Stimulated activated CD8-positive, alpha-beta memory T cell treated with anti-CD3 and anti-CD28 coated beads, Interleukin-12 subunit alpha, Interleukin-12 subunit beta, amount 100 ng/mL, for 24 hours (primary cell): ENCODE results near the gene EZH2.

ENCODE experiments used
- DNase-seq: peaks from one replicate; pipeline ENCODE4 v3.0.0-alpha.2; 2020; ENCODE audit errors: extremely low read depth

Gene EZH2

DNA sequence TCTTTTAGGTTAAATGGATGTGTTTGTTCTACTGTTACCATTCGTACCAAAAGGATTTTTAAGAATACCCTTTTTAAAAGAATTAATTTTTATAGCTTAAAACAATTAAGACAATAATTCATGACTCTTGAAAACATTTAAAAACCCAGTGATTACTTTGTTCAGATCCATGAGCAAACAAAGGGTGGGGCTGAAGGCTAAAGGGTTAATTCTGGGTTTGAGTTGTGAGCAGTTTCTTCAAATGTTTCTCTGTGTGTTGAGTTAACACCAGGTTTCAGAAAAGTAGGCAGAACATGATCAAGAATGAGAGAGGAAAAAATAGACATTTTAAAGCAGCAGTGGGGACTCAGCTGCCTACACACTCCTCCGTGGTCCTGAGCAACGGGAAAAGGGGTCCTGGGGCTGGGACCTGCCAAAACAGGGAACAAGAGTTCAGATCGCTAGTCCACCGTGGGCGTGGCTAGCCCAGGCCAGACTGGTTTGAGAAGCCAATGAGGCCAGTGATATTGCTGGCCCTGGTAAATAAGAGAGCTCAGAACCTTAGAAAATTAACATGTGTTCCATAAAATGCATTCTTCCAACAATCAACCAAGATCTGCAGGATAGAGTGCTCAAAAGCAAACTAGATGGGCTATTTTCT lies 14.9 kb upstream of the EZH2 start:
- no peak for DNase-seq

DNA sequence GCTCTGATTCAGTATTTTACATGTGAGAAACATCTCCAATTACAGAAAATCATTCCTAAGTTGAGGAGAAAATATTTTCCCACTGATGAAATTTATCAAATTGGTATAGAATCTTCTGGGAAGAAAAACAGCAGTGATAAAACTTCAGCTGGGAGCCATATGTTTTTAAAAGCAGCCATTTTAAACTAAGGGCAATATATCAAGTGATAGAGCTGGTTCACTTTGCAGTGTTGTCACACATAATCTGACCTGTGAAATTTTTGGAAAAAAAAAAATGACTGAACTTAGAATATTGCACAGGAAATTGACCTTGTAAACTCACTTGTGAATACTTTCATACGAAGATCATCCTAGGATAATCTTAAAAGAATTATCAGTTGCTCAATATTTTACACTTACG lies 10.5 kb upstream of the EZH2 start:
- DNase-seq = no peak

DNA sequence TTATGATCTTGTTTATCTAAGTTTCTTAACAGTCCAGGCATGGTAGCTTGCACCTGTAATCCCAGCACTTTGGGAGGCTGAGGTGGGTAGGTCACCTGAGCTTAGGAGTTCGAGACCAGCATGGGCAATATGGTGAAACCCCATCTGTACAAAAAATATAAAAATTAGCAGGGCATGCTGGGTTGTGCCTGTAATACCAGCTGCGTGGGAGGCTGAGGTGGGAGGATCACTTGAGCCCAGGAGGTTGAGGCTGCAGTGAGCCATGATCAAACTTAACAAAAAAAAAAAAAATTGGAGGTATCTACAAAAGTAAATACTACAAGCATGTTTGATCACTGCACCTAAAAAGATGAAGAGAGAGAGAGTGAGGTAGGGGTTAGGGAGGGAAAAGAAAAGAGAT lies 9.0 kb upstream of the EZH2 start:
- no peak for DNase-seq

DNA sequence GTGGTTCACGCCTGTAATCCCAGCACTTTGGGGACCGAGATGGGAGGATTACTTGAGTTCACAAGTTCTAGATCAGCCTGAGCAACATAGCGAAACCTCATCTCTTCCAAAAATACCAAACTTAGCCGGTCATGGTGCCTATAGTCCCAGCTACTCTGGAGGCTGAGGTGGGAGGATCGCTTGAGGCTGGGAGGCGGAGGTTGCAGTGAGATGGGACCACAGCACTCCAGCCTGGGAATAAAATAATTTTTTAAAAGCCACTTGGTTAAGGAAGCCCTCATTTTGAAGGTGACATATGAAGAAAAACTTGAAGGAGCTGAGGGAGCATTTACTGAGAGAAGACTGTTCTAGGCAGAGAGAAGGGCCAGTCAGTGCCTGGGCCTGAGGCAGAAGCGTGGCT lies 4.2 kb upstream of the EZH2 start:
- no peak for DNase-seq

DNA sequence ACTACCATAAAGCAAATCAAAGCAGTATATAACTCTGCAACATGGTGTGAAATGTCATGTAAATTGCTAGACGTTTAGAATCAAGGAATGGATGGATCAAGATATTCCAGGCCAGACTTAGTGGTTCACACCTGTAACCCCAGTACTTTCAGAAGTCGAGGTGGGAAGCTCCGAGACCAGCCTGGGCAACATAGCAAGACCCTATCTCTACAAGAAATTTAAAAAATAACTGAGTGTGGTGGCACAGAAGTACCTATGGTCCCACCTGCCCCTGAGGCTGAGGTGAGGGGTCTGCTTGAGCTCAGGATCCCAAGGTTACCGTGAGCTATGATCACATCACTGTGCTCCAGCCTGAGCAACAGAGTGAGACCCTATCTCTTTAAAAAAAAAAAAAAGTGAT lies 2.8 kb upstream of the EZH2 start:
- DNase-seq = no peak

DNA sequence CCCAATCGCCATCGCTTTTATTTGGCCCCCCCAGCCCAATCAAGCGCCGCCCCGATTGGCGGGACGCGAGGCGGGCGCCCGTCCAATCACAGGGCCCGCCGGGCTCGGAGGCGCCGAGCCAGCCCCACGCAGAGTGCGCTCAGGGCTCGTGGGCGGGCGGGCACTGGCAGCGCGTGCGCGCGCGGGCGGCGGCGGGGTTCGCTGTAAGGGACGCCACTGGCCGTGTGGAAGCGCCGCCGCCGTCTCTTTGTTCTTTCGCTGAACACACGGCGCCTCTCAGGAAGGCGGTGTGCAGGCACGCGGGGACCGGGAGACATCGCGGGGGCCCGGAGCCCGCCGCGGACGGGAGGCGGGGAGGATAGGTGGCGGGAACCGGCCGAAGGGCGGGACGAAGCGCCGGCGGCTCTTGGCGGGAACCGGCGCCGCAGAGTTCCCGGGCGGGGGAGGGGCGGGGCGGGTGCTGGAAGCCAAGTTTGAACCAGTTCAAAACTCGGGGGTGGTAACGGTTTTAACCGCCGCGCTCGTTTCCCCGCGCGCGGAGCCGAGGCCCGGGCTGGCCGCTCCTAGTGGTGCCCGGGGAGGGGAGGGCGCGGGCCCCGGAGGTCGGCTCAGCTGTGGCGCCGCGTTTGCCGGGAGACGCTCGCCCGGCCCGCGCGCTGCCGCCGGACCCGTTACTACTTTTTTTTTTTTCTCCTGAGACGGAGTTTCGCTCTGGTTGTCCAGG lies 370 bp upstream of the EZH2 start:
- DNase-seq = peak; percentile 79

DNA sequence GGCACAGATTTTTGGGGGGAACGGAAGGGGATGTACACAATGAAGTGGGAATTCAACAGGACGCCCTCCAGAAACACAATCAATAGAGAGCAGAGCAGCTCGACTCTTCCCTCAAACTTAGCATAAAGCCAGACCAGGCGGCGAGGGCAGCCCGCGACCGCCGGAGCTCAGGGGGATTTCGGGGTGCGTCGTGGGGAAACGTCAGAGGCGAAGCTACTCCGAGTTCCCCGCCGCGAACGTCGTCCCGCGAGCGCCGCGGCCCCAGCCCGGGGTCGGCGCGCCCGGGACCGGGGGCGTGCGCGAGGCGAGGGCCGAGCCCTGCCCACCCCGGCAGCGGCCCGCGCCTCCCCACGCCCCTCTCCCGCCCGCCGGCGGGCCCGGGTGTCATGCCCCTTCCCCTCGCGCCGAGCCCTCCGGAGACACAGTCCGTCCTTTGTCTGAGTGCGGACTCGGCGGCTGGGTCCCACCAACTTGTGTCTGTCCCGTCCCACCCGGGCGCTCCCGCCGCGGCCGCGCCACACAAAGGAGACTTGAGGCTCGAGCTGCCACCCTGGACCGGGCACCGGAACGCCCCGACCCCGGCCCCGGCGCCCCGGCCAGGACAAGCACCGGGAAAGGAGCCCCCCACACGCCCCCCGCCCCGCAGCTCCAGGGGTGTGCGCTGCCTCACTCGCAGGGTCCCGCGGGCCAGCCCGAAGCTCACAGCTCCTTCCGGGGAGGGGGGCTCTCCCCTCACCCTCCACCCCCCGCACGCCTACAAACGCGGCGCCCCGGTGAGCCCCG lies 634 bp downstream of the EZH2 start:
- peak; percentile 15 for DNase-seq

DNA sequence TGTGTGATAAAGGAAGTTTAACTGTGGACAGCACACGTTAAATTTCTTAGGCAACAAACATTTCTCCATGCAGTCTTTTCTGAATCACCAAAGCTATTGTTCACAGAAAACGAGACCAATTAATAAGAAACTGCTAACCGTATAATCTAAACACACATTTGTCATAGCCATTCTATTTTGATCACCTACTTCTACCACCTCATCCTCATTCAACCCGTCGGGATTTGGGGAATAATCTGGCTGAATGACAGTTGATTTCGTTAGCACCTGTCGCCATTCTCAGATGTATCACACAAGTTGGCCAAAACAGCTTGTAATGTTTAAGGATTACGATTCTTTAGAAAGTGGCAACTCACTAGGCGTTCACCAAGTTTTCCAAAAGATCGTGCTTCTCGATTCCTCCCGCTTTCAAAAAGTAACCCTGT lies 1.2 kb downstream of the EZH2 start:
- DNase-seq = no peak

DNA sequence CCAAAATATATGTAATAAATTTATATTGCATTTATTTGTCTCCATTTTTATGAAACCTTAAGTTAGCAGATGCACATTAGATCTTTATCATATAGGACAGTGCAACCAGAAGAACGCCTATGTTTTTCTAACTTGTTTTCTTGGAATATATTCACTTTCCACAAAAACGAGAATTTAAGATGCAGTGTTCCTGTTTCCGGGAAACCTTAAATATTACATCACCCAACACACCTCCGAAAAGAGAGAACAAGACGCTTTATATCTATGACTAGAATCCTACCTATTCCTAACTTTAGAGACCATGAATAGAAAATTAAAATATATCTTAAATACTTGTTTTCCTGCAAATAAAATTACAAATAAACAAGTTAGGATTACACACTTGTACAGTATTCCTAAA lies 1.9 kb downstream of the EZH2 start:
- DNase-seq = no peak

DNA sequence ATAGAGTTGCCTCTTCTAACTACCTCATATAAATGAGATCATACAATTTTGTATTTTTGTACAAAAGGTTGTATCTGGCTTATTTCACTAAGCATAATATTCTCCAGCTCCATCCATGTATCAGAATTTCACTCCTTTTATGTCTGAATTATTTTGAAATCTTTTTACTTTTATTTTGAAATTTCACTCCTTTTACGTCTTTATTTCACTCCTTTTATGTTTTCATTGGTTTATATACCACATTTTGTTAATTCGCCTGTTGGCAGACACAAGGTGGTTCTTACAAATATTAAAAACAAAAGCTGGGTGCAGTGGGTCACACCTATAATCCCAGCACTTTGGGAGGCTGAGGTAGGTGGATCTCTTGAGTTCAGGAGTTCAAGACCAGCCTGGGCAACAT lies 5.8 kb downstream of the EZH2 start:
- DNase-seq = no peak

DNA sequence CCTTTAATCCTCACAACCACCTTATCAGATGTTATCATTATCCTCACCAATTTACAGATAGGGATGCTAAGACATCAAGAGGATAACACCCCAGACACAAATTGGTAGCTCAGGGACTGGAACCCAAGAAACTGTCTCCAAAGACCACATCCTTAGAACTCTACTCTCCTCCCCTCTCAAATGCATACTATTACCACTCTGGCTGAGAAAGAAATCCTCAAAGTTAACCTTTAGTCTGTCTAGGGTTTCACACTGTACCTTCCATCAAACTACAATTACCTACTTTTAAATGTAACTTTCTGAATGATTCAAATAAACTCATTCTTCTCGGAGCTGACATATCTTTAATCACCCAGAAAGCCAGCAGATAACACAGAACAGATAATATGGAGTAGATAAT lies 6.6 kb downstream of the EZH2 start:
- no peak for DNase-seq

DNA sequence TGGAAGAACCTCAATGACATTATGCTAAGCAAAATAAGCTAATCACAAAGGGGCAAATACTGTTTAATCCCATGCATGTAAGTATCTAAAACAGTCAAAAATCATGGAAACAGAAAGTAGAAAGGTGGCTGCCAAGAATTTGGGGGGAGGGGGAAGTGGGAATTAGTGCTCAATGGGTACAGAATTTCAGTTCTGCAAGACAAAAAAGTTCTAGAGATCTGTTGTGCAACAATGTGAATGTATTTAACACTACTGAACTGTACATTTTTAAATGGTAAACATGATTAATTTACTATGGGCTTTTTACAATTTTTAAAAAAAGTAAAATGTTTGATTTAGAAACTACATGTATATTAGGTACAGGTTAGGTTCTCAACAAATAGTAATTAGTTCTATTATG lies 11.9 kb downstream of the EZH2 start:
- DNase-seq = no peak

DNA sequence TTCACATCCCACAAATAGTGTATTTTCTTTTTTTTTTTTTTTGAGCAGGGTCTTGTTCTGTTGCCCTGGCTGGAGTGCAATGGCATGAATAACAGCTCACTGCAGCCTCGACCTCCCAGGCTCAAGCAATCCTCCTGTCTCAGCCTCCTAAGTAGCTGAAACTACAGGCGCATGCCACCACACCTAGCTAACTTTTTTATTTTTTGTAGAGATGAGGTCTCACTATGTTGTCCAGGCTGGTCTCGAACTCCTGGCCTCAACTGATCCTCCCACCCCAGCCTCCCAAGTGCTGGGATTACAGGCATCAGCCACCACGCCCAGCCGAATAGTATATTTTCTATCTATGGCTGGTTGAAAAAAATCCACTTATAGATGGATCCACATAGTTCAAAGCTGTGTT lies 12.5 kb downstream of the EZH2 start:
- no peak for DNase-seq

DNA sequence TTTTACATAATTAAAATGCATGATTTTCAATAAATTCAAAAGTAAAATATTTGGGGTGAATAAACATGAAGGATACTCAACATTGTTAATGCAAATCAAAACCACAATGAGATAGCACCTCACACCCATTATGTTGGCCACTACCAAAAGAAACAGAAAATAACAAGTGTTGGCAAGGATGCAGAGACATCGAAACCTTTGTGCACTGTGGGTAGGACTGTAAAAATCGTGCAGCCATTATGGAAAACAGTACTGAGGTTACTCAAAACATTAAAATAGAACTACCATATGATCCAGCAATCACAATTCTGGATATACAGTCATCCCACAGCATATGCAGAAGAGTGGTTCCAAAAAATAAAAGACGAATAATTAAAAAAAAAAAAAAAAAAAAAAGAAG lies 13.1 kb downstream of the EZH2 start:
- DNase-seq = no peak

DNA sequence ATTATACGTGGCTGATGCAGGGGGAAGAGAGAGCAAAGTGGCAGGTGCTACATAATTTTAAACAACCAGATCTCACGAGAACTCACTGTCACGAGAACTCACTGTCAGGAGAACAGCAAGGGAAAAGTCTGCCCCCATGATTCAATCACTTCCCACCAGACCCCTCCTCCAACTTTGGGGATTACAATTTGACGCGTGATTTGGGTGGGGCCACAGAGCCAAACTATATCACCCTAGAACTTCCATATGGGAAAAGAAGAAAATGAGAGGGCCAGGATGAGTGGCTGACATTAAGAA lies 15.8 kb downstream of the EZH2 start:
- DNase-seq = no peak

DNA sequence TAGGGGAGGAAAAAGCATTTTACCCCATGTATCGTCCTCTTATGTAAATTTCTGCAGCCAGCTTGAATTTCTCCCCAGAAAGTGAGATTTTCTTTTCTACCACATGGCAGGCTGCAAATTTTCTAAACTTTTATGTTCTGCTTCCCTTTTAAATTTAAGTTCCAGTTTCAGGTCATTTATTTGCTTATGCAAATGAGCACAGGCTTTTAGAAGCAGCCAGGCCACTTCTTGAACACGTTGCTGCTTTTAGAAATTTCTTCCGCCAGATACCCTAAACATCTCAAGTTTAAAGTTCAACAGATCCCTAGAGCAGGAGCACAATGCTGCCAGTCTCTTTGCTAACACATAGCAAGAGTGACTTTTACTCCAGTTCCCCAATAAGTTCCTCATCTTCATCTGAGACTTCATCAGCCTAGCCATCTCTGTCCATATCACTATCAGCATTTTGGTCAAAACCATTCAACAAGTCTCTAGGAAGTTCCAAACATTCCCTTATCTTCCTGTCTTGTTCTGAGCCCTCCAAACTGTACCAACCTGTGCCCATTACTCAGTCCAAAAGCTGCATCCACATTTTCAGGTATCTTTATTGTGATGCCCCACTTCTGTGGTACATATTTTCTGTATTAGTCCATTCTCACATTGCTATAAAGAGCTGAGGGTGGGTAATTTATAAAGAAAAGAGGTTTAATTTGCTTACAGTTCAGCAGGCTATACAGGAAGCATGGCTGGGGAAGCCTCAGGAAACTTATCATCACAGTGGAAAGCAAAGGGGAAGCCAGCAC lies 16.3 kb downstream of the EZH2 start:
- DNase-seq = no peak

DNA sequence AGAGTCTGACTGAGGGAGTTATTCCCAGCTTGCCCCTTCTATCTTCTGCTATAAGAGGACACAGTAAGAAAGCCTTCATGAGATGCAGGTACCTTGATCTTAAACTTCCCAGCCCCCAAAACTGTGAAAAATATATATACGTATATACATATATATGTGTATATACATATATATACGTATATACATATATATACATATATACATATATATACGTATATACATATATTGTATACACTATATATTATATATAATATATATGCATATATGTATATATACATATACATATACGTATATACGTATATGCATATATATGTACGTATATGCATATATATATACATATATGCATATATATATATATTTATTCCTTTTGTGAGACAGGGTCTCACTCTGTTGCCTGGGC lies 17.7 kb downstream of the EZH2 start:
- no peak for DNase-seq

DNA sequence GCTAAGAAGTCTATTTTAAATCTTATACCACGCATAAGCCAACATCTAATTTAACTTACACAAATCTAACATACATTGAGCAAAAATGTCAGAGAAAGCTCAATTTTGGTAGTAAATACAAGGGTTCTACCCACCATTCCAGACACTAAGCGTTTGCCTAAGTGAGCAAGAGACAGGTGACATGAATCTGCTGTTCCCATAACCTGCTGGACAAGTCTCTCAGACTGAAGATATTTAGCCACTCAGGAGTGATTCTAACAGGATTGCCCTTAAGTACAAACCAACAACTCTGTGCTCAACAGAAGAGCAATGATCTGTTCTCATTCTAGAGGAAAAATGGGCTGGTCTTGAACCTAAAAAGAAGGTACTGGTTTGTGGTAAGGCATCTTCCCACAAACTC lies 18.8 kb downstream of the EZH2 start:
- DNase-seq = no peak

DNA sequence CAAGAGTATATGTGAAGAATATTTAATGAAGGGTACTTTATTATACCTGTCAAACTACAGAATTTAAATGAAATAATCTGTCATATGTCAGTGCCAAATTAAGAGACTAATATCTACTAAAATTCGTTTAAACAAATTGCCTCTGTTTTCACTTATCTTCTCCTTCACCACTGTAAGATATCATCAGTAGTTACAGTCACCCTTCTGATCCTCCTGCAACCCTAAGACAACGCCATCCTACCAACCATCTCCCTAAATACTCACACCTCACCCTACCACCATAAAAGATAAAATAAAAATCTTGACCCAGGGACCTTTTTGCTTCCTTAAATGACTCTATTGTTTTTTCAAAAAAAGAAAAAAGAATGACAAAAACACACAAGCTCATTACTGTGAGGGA lies 20.8 kb downstream of the EZH2 start:
- DNase-seq = no peak

DNA sequence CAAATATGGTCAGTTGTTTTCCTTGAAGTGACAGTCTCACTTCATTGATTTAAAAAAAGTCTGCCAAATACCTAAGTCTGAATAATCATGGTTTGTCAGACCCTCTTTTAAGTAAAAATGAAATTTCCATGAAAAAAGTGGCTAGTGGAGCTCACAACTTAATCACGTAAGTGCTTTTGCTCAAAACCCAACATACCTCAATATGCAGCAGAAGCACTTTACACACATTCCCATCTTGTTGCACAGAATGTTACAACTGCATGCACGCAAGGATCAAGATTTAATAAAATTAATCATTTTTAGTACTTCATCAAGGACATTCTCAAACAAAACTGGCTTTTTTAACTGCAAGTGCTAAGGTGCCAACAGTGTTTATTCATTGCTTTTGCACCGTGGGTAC lies 21.6 kb downstream of the EZH2 start:
- DNase-seq = no peak

DNA sequence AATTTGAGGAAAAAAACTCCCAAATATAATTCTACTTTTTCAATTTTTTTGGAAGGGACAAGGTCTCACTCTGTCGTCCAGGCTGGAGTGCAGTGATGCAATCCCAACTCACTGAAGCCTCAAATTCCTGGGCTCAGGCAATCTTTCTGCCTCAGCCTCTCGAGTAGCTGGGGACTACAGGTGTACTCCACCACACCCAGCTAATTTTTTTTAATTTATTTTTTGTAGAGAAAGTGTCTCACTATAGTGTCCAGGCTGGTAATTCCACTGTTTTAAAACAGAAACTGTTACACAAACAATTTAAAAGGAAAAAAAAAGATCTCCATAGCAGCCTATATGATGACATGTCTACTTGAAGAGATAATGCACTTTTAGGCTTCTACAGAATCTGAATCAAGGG lies 25.6 kb downstream of the EZH2 start:
- no peak for DNase-seq

DNA sequence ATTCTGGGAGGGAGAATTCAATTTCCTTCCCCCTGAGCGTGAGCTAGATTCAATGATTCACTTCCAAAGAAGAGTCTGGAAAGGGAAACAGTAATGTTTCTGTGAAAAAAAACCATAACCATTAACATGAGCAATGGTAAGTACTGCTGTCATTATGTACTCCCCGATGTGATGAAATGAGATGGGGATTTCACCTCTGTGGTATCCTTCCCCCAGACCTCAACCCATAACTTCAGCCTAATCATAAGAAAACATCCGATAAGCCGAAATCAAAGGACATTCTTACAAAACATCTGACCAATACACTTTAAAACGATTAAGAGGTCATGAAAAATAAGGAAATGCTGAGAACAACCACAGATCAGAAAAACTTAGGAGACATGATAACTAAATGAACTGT lies 27.2 kb downstream of the EZH2 start:
- DNase-seq = no peak

DNA sequence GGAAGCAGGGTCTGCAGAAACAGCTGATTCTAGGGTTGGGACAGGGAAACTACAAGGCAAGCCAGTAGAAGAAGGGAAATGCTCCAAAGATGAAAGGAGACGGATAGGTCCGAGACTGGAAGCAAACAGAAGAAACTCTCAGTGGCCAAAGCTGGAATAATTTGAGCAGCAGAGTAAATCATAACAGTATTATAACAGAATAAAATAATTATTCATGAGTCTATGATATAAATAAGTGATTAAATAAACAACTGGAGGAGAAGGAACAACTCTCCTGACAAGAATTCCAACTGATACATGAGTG lies 27.6 kb downstream of the EZH2 start:
- DNase-seq = no peak
